GM12873 (cell line): Measurements from ENCODE around the gene GRM7.

Source experiments
- CTCF ChIP-seq: IDR thresholded peaks from 2 replicates; pipeline ENCODE4 v1.5.1; 2012; ENCODE audit warnings: low read depth, mild to moderate bottlenecking, moderate library complexity, low read length, control low read depth; ENCODE audit not compliant: insufficient read depth; ENCODE audit errors: missing control alignments

Gene GRM7

GRCh38 chr3:7209098-7209497, 348.2 kb downstream of the GRM7 start:
- TF ChIP-seq CTCF, result no peak

DNA sequence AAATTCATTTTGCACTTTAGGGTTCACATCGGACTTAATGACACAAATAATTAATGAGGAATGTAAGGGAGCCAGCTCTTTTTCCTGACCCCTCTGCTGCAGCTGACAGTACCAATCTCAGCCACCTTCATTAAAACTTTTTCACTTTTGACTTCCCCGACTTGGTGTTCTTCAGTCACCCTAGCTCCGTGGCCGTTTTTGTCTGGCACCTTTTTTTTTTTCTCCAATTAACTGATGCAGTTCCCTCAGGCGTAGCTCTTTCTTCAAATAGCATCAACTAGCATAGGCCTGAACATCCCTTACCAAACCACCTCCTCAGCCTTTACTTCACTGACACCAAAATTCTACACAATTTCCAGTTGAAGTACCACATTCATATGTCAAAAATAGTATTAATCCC, 350.8 kb downstream of the GRM7 start:
- TF ChIP-seq CTCF, result no peak

DNA sequence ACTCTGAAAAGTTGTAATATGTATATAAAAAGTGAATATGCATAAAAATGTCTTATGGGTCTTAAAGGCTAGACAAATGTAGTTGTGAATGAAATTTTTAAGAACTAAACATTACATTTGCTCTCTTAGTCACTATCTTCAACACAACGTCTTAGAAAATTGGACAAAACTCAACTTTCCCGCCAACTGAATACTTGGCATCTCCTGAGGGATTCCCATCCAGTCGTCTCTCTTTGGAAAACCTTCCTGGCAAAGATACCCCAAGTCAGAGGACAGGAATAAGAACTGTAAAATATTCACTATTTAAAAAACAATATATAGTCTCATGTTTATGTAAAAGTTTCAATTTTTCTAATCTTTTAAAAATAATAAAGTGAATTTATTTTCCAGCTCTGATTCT, 354.8 kb downstream of the GRM7 start:
- no peak for TF ChIP-seq CTCF

GRCh38 chr3:7226393-7226792, 365.5 kb downstream of the GRM7 start:
- TF ChIP-seq CTCF, result no peak

GRCh38 chr3:7238565-7239295, 377.8 kb downstream of the GRM7 start:
- no peak for TF ChIP-seq CTCF

- no peak for TF ChIP-seq CTCF
Observed at GRCh38 chr3:7241584-7242302, 380.8 kb downstream of the GRM7 start.

GRCh38 chr3:7242303-7242635, 381.4 kb downstream of the GRM7 start:
- no peak for TF ChIP-seq CTCF
